RPMI8226 (cell line): Measurements from ENCODE around the gene ABHD2.

Source experiments
- DNase-seq: peaks from one replicate; pipeline ENCODE4 v3.0.0-alpha.2; 2015

Gene ABHD2

GRCh38 chr15:89171136-89172072, 83.1 kb downstream of the ABHD2 start:
- DNase-seq = peak; percentile 52

GRCh38 chr15:89172921-89173320, 84.7 kb downstream of the ABHD2 start:
- DNase-seq = no peak

GRCh38 chr15:89174476-89174875, 86.2 kb downstream of the ABHD2 start:
- no peak for DNase-seq

- DNase-seq = no peak
Measured at GRCh38 chr15:89175617-89176191, 87.4 kb downstream of the ABHD2 start.

GRCh38 chr15:89177116-89177515, 88.9 kb downstream of the ABHD2 start:
- DNase-seq = no peak

GRCh38 chr15:89177633-89178306, 89.5 kb downstream of the ABHD2 start:
- DNase-seq = peak; percentile 78

GRCh38 chr15:89178307-89178977, 90.2 kb downstream of the ABHD2 start:
- DNase-seq = no peak

- DNase-seq = no peak
Measured at GRCh38 chr15:89179966-89180875, 92.0 kb downstream of the ABHD2 start.

- DNase-seq = no peak
Measured at GRCh38 chr15:89184357-89184756, 96.1 kb downstream of the ABHD2 start.

- no peak for DNase-seq
Measured at GRCh38 chr15:89184886-89185526, 96.8 kb downstream of the ABHD2 start.

GRCh38 chr15:89186803-89187202, 98.5 kb downstream of the ABHD2 start:
- DNase-seq = no peak

GRCh38 chr15:89187301-89187985, 99.2 kb downstream of the ABHD2 start:
- DNase-seq = no peak

GRCh38 chr15:89187986-89188514, 99.8 kb downstream of the ABHD2 start:
- DNase-seq = no peak

- no peak for DNase-seq
Measured at GRCh38 chr15:89192136-89192535, 103.9 kb downstream of the ABHD2 start.

GRCh38 chr15:89192766-89193165, 104.5 kb downstream of the ABHD2 start:
- no peak for DNase-seq

GRCh38 chr15:89194608-89195007, 106.4 kb downstream of the ABHD2 start:
- no peak for DNase-seq

GRCh38 chr15:89195836-89196235, 107.6 kb downstream of the ABHD2 start:
- DNase-seq = no peak

- DNase-seq = no peak
Measured at GRCh38 chr15:89196241-89196640, 108.0 kb downstream of the ABHD2 start.

GRCh38 chr15:89196994-89197393, 108.7 kb downstream of the ABHD2 start:
- DNase-seq = peak; percentile 25

GRCh38 chr15:89197503-89197971, 109.3 kb downstream of the ABHD2 start:
- DNase-seq = no peak

GRCh38 chr15:89198196-89198595, 109.9 kb downstream of the ABHD2 start:
- no peak for DNase-seq
